Immature natural killer cell (primary cell): Measurements from ENCODE around the gene TBC1D22A. TPM values are rescaled to one million over a fixed set of nuclear protein-coding genes. Genes with fewer than 3 reads are reported as not detected.
A peak's percentile ranks its signal among the peaks of the same experiment; 100 is the strongest.

Experiments used
- DNase-seq, 3 donors: peaks; one replicate each; pipeline ENCODE4 v3.0.0; 2022; ENCODE audit warnings: mixed read lengths in 1 of 3
- H3K27ac Mint-ChIP-seq, 6 donors: one replicate each; pipeline ENCODE4 v1.8.0; 2020; ENCODE audit warnings: mixed read lengths in 6 of 6, mild to moderate bottlenecking in 5 of 6, inconsistent platforms in 4 of 6, moderate library complexity in 3 of 6
- H3K27me3 Mint-ChIP-seq, 3 donors: one replicate each; pipeline ENCODE4 v1.8.0; 2020 to 2021; ENCODE audit warnings: low read depth in 3 of 3, mild to moderate bottlenecking in 3 of 3, mixed read lengths in 3 of 3, moderate library complexity in 3 of 3, inconsistent platforms in 1 of 3
- H3K36me3 Mint-ChIP-seq, 3 donors: one replicate each; pipeline ENCODE4 v1.8.0; 2020; ENCODE audit warnings: mixed read lengths in 3 of 3, inconsistent platforms in 2 of 3, mild to moderate bottlenecking in 2 of 3
- H3K4me1 Mint-ChIP-seq, 2 donors: one replicate each; pipeline ENCODE4 v1.8.0; 2020; ENCODE audit warnings: inconsistent platforms in 2 of 2, mild to moderate bottlenecking in 2 of 2, mixed read lengths in 2 of 2, moderate library complexity in 1 of 2
- H3K4me3 Mint-ChIP-seq, 5 donors: one replicate each; pipeline ENCODE4 v1.8.0; 2020; ENCODE audit warnings: mild to moderate bottlenecking in 5 of 5, mixed read lengths in 5 of 5, inconsistent platforms in 3 of 5, moderate library complexity in 3 of 5
- H3K9me3 Mint-ChIP-seq, 6 donors: one replicate each; pipeline ENCODE4 v1.8.0; 2020; ENCODE audit warnings: mild to moderate bottlenecking in 6 of 6, mixed read lengths in 6 of 6, inconsistent platforms in 4 of 6, moderate library complexity in 3 of 6
- polyA plus RNA-seq, 3 donors: library from polyadenylated mRNA; unstranded; fragments of 300-500 nt; fragmentation: Illumina TruSeq; gene quantifications; one replicate each; pipeline ENCODE4 v1.2.3, GENCODE V29; 2021

The TBC1D22A gene
- polyA plus RNA-seq, 3 donors from 2014 or later, result 20.6 to 28.0 (median 24.0) TPM

- H3K36me3 Mint-ChIP-seq, result peaks cover 4 to 37% (median 6%) of the 10 kb centered on the region in 3 donors
- H3K27ac Mint-ChIP-seq, result no peak overlapping the region
These were observed 152.0 kb downstream of the TBC1D22A start for GRCh38 chr22:46914481-46914880.

GRCh38 chr22:46914916-46915894, 152.8 kb downstream of the TBC1D22A start:
- H3K4me1 Mint-ChIP-seq, result peaks cover 14 to 39% of the 10 kb centered on the region in 2 donors
- H3K36me3 Mint-ChIP-seq, result peaks cover 4 to 37% (median 6%) of the 10 kb centered on the region in 3 donors
- DNase-seq, result no peak
- no peak overlapping the region for H3K4me3 Mint-ChIP-seq
- peaks cover 0 to 2% (median 0%) of the 10 kb centered on the region in 6 donors for H3K9me3 Mint-ChIP-seq
- H3K27me3 Mint-ChIP-seq, result peaks cover 0 to 4% (median 3%) of the 10 kb centered on the region in 3 donors
- no peak overlapping the region for H3K27ac Mint-ChIP-seq

More at GRCh38 chr22:46914481-46914880, 152.0 kb downstream of the TBC1D22A start:
- Mint-ChIP-seq H3K4me1 (peaks cover 16 to 33% of the 10 kb centered on the region in 2 donors), H3K4me3 (no peak overlapping the region), H3K9me3 (peaks cover 0 to 2% (median 0%) of the 10 kb centered on the region in 6 donors), H3K27me3 (peaks cover 0 to 4% (median 3%) of the 10 kb centered on the region in 3 donors)
- DNase-seq, result no peak

GRCh38 chr22:46915950-46916730, 153.7 kb downstream of the TBC1D22A start:
- no peak overlapping the region for H3K4me3 Mint-ChIP-seq
- H3K4me1 Mint-ChIP-seq, result peaks cover 12 to 39% of the 10 kb centered on the region in 2 donors
- H3K9me3 Mint-ChIP-seq, result no peaks in the 10 kb centered on the region
- H3K27me3 Mint-ChIP-seq, result peaks cover 0 to 4% (median 2%) of the 10 kb centered on the region in 3 donors
- H3K27ac Mint-ChIP-seq, result peak overlapping the region in 3 of 6 donors; percentile 21 to 63 (median 51)
- no peak for DNase-seq
- peaks cover 6 to 37% (median 6%) of the 10 kb centered on the region in 3 donors for H3K36me3 Mint-ChIP-seq

GRCh38 chr22:46916886-46917770, 154.7 kb downstream of the TBC1D22A start:
- Mint-ChIP-seq H3K9me3 (no peaks in the 10 kb centered on the region), H3K27ac (peak overlapping the region in 4 of 6 donors; percentile 18 to 48 (median 40)), H3K27me3 (peaks cover 0 to 4% (median 2%) of the 10 kb centered on the region in 3 donors), H3K4me3 (no peak overlapping the region), H3K4me1 (peaks cover 20 to 39% of the 10 kb centered on the region in 2 donors), H3K36me3 (peaks cover 11 to 41% (median 14%) of the 10 kb centered on the region in 3 donors)
- no peak for DNase-seq

GRCh38 chr22:46917771-46918101, 155.3 kb downstream of the TBC1D22A start:
- H3K9me3 Mint-ChIP-seq, result no peaks in the 10 kb centered on the region
- H3K4me3 Mint-ChIP-seq, result no peak overlapping the region
- H3K4me1 Mint-ChIP-seq, result peaks cover 20 to 44% of the 10 kb centered on the region in 2 donors
- no peak for DNase-seq
- peaks cover 12 to 42% (median 15%) of the 10 kb centered on the region in 3 donors for H3K36me3 Mint-ChIP-seq
- peaks cover 0 to 4% (median 2%) of the 10 kb centered on the region in 3 donors for H3K27me3 Mint-ChIP-seq
- H3K27ac Mint-ChIP-seq, result peak overlapping the region in 1 of 6 donors; percentile 48

GRCh38 chr22:46918197-46918596, 155.7 kb downstream of the TBC1D22A start:
- no peak for DNase-seq
- Mint-ChIP-seq H3K27ac (peak overlapping the region in 1 of 6 donors; percentile 80), H3K27me3 (peaks cover 0 to 4% (median 2%) of the 10 kb centered on the region in 3 donors), H3K4me3 (no peak overlapping the region), H3K9me3 (no peaks in the 10 kb centered on the region), H3K36me3 (peaks cover 10 to 38% (median 15%) of the 10 kb centered on the region in 3 donors), H3K4me1 (peaks cover 22 to 47% of the 10 kb centered on the region in 2 donors)

- Mint-ChIP-seq H3K4me1 (peaks cover 18 to 33% of the 10 kb centered on the region in 2 donors), H3K27me3 (peaks cover 0 to 2% (median 0%) of the 10 kb centered on the region in 3 donors), H3K36me3 (peaks cover 10 to 17% (median 15%) of the 10 kb centered on the region in 3 donors), H3K4me3 (no peak overlapping the region), H3K9me3 (no peaks in the 10 kb centered on the region), H3K27ac (no peak overlapping the region)
- DNase-seq, result no peak
These were observed 159.6 kb downstream of the TBC1D22A start for GRCh38 chr22:46922037-46922436.

GRCh38 chr22:46923394-46923793, 160.9 kb downstream of the TBC1D22A start:
- peaks cover 10 to 15% (median 10%) of the 10 kb centered on the region in 3 donors for H3K36me3 Mint-ChIP-seq
- H3K27me3 Mint-ChIP-seq, result no peaks in the 10 kb centered on the region
- H3K27ac Mint-ChIP-seq, result no peak overlapping the region
- peaks cover 14 to 31% of the 10 kb centered on the region in 2 donors for H3K4me1 Mint-ChIP-seq
- no peaks in the 10 kb centered on the region for H3K9me3 Mint-ChIP-seq
- H3K4me3 Mint-ChIP-seq, result no peak overlapping the region
- no peak for DNase-seq

- Mint-ChIP-seq H3K36me3 (peaks cover 5 to 18% (median 9%) of the 10 kb centered on the region in 3 donors), H3K4me3 (no peak overlapping the region), H3K4me1 (peaks cover 17 to 26% of the 10 kb centered on the region in 2 donors), H3K27ac (no peak overlapping the region), H3K9me3 (no peaks in the 10 kb centered on the region), H3K27me3 (peaks cover 0 to 2% (median 0%) of the 10 kb centered on the region in 3 donors)
- no peak for DNase-seq
These were observed 163.4 kb downstream of the TBC1D22A start for GRCh38 chr22:46925818-46926217.

- Mint-ChIP-seq H3K9me3 (no peaks in the 10 kb centered on the region), H3K36me3 (peaks cover 3 to 9% (median 8%) of the 10 kb centered on the region in 3 donors), H3K27ac (no peak overlapping the region), H3K27me3 (peaks cover 0 to 4% (median 0%) of the 10 kb centered on the region in 3 donors), H3K4me1 (peaks cover 33 to 44% of the 10 kb centered on the region in 2 donors), H3K4me3 (no peak overlapping the region)
- DNase-seq, result no peak
These were observed 166.7 kb downstream of the TBC1D22A start for GRCh38 chr22:46929046-46929709.

GRCh38 chr22:46929710-46930204, 167.3 kb downstream of the TBC1D22A start:
- peaks cover 0 to 4% (median 0%) of the 10 kb centered on the region in 3 donors for H3K27me3 Mint-ChIP-seq
- peaks cover 39 to 50% of the 10 kb centered on the region in 2 donors for H3K4me1 Mint-ChIP-seq
- H3K9me3 Mint-ChIP-seq, result no peaks in the 10 kb centered on the region
- no peak for DNase-seq
- no peak overlapping the region for H3K4me3 Mint-ChIP-seq
- H3K27ac Mint-ChIP-seq, result no peak overlapping the region
- peaks cover 3 to 9% (median 8%) of the 10 kb centered on the region in 3 donors for H3K36me3 Mint-ChIP-seq

- Mint-ChIP-seq H3K27ac (peak overlapping the region in 2 of 6 donors; percentile 66 to 75), H3K27me3 (peaks cover 0 to 4% (median 0%) of the 10 kb centered on the region in 3 donors), H3K36me3 (peaks cover 3 to 9% (median 4%) of the 10 kb centered on the region in 3 donors), H3K9me3 (peaks cover 0 to 2% (median 0%) of the 10 kb centered on the region in 6 donors), H3K4me1 (peaks cover 50 to 63% of the 10 kb centered on the region in 2 donors), H3K4me3 (no peak overlapping the region)
- no peak for DNase-seq
These were observed 169.0 kb downstream of the TBC1D22A start for GRCh38 chr22:46931414-46931813.
